ENCODE data around the gene CHCHD10.

Gene CHCHD10

GRCh38 chr22:23772649-23773473 lies 5.1 kb upstream of the CHCHD10 start, which contains the start of gene MMP11:
Gene MMP11, plus strand, starts transcription at chr22:23772849. Its CDS starts 22 bp downstream, at chr22:23772871.
- no peak for DNase-seq (ENCODE audit: low read depth)
- peak; percentile 7 for TF ChIP-seq CTCF (IDR thresholded peaks at IDR 0.05; ENCODE audit: control insufficient read depth, insufficient read depth, low read depth, low read length, missing control alignments)
- peak within 1 kb of the TSS; percentile 36 for H3K4me3 ChIP-seq (ENCODE audit: control insufficient read depth, low read depth, low read length)

- no peak for TF ChIP-seq CTCF (IDR thresholded peaks at IDR 0.05; ENCODE audit: control insufficient read depth, insufficient read depth, low read depth, low read length, missing control alignments)
- peak overlapping the region; percentile 34 for H3K4me3 ChIP-seq (ENCODE audit: control insufficient read depth, low read depth, low read length)
- DNase-seq (ENCODE audit: low read depth) = no peak
These were observed 4.5 kb upstream of the CHCHD10 start for GRCh38 chr22:23772315-23772648.

GRCh38 chr22:23769321-23769965 lies 1.7 kb upstream of the CHCHD10 start:
- no peak for TF ChIP-seq CTCF (IDR thresholded peaks at IDR 0.05; ENCODE audit: control insufficient read depth, insufficient read depth, low read depth, low read length, missing control alignments)
- DNase-seq (ENCODE audit: low read depth) = no peak
- H3K4me3 ChIP-seq (ENCODE audit: control insufficient read depth, low read depth, low read length) = no peak overlapping the region

GRCh38 chr22:23767303-23767672 lies 484 bp downstream of the CHCHD10 start:
- H3K4me3 ChIP-seq (ENCODE audit: control insufficient read depth, low read depth, low read length) = peak overlapping the region; percentile 62
- no peak for TF ChIP-seq CTCF (IDR thresholded peaks at IDR 0.05; ENCODE audit: control insufficient read depth, insufficient read depth, low read depth, low read length, missing control alignments)
- DNase-seq (ENCODE audit: low read depth) = no peak

GRCh38 chr22:23764899-23765881 lies 2.6 kb downstream of the CHCHD10 start:
- no peak for DNase-seq (ENCODE audit: low read depth)
- H3K4me3 ChIP-seq (ENCODE audit: control insufficient read depth, low read depth, low read length) = no peak overlapping the region
- no peak for TF ChIP-seq CTCF (IDR thresholded peaks at IDR 0.05; ENCODE audit: control insufficient read depth, insufficient read depth, low read depth, low read length, missing control alignments)

GRCh38 chr22:23763954-23764353 lies 3.8 kb downstream of the CHCHD10 start:
- DNase-seq (ENCODE audit: low read depth) = no peak
- H3K4me3 ChIP-seq (ENCODE audit: control insufficient read depth, low read depth, low read length) = no peak overlapping the region
- TF ChIP-seq CTCF (IDR thresholded peaks at IDR 0.05; ENCODE audit: control insufficient read depth, insufficient read depth, low read depth, low read length, missing control alignments) = no peak
